HepG2 (cell line): ENCODE results near the gene IL1RAPL2. TPM values are rescaled to one million over a fixed set of nuclear protein-coding genes. Genes with fewer than 3 reads are reported as not detected.

ENCODE experiments used
- ATAC-seq: fragments of 200-7000 bp; cut with Tn5 transposase; 3 replicates; pipeline ENCODE4 v1.9.1; 2020; ENCODE audit warnings: mild to moderate bottlenecking, moderate library complexity
- BruUV-seq: library from RNA; stranded (reverse); fragments of 400-500 nt; replicated peaks from 2 replicates; lab custom pipeline; 2021; lab: Mats Ljungman, UMichigan
- CTCF ChIA-PET: fragments of 300-600 bp; formaldehyde crosslinking; extraction: SDS; loops from one replicate; lab custom pipeline; 2021; ENCODE audit warnings: low total read pairs, inconsistent platforms, low intra/inter-chr PET ratio; lab: Yijun Ruan, JAX
- POLR2A ChIA-PET: fragments of 350-600 bp; sonication (Branson Sonifier 250); formaldehyde crosslinking; loops from one replicate; lab custom pipeline; 2020; ENCODE audit warnings: antibody characterized with exemption, inconsistent platforms; lab: Yijun Ruan, JAX
- DNase-seq: peaks from one replicate; pipeline ENCODE4 v3.0.0-alpha.2; 2015; ENCODE audit warnings: low spot score
- FAIRE-seq: peaks from 3 replicates; lab custom pipeline; 2011; peaks lifted over from hg19 to GRCh38; lab: Jason Lieb, UNC
- H2AFZ ChIP-seq: one replicate; pipeline ENCODE4 v1.6.1; 2011; ENCODE audit warnings: low read length, inconsistent platforms
- H3K27ac ChIP-seq: fragments of 300-600 bp; 3 replicates; pipeline ENCODE4 v1.8.0; 2011; ENCODE audit warnings: mixed run types, mild to moderate bottlenecking, mixed read lengths, low read length, inconsistent platforms; ENCODE audit not compliant: insufficient read depth; ENCODE audit errors: extremely low read length
- H3K27me3 ChIP-seq, 2 experiments: fragments of 200-600 bp in 1 of 2; 2 replicates in 1 of 2; 3 replicates in 1 of 2; pipeline versions ENCODE4 v1.6.0 to v1.8.0; 2011; ENCODE audit warnings: low read length in 2 of 2, mild to moderate bottlenecking in 2 of 2, moderate library complexity in 2 of 2, inconsistent platforms in 1 of 2; ENCODE audit not compliant: insufficient read depth in 2 of 2, control insufficient read depth in 1 of 2
- H3K36me3 ChIP-seq, 2 experiments: fragments of 200-600 bp in 1 of 2; replicated peaks in 1 of 2; 2 replicates in 1 of 2; 3 replicates in 1 of 2; pipeline versions ENCODE4 v1.5.1 to v1.8.0; 2011; ENCODE audit warnings: low read length in 2 of 2, inconsistent platforms in 1 of 2; ENCODE audit not compliant: insufficient read depth in 2 of 2, control insufficient read depth in 1 of 2
- H3K4me1 ChIP-seq: 2 replicates; pipeline ENCODE4 v1.5.1; 2012; ENCODE audit warnings: low read length, inconsistent platforms; ENCODE audit not compliant: insufficient read depth
- H3K4me2 ChIP-seq: 2 replicates; pipeline ENCODE4 v1.6.0; 2011; ENCODE audit warnings: low read depth, low read length, inconsistent platforms
- H3K4me3 ChIP-seq, 3 experiments: fragments of 200-600 bp in 1 of 3; sonication (generic), shearing (Covaris generic) in 1 of 3; replicated peaks in 1 of 3; 2 replicates each; pipeline ENCODE4 v1.5.1; 2011 to 2016; ENCODE audit warnings: low read length in 3 of 3, inconsistent platforms in 2 of 3, low read depth in 2 of 3, mild to moderate bottlenecking in 2 of 3, control low read depth in 1 of 3, mixed read lengths in 1 of 3; ENCODE audit not compliant: insufficient read depth in 1 of 3
- H3K79me2 ChIP-seq: one replicate; pipeline ENCODE4 v1.6.1; 2011; ENCODE audit warnings: low read length, inconsistent platforms; ENCODE audit not compliant: insufficient read depth
- H3K9ac ChIP-seq: 2 replicates; pipeline ENCODE4 v1.6.0; 2011; ENCODE audit warnings: mild to moderate bottlenecking, low read depth, low read length, inconsistent platforms; ENCODE audit not compliant: insufficient read depth
- H3K9me3 ChIP-seq: 2 replicates; pipeline ENCODE4 v1.5.1; 2012; ENCODE audit warnings: mild to moderate bottlenecking, low read length
- H4K20me1 ChIP-seq: 2 replicates; pipeline ENCODE4 v1.6.0; 2011; ENCODE audit warnings: inconsistent platforms, mild to moderate bottlenecking, low read length, moderate library complexity; ENCODE audit not compliant: insufficient read depth
- CENPT ChIP-seq: sonication (generic); formaldehyde crosslinking; IDR thresholded peaks from 2 replicates; pipeline ENCODE4 v1.8.0; 2022; ENCODE audit warnings: low read depth, mild to moderate bottlenecking, moderate library complexity, missing genetic modification reagents
- MBNL3 ChIP-seq: fragments of 250-450 bp; sonication (Bioruptor Pico); conservative IDR thresholded peaks from 2 replicates; pipeline ENCODE4 v1.8.0; 2022; ENCODE audit warnings: mild to moderate bottlenecking, inconsistent platforms
- MED8 ChIP-seq: sonication (generic); formaldehyde crosslinking; IDR thresholded peaks from 2 replicates; pipeline ENCODE4 v1.8.1; 2023; ENCODE audit warnings: mild to moderate bottlenecking, missing genetic modification reagents; ENCODE audit not compliant: insufficient replicate concordance
- SRY ChIP-seq: sonication (generic); formaldehyde crosslinking; IDR thresholded peaks from 2 replicates; pipeline ENCODE4 v1.8.0; 2022; ENCODE audit warnings: mild to moderate bottlenecking, missing genetic modification reagents
- THAP11 ChIP-seq: IDR thresholded peaks from 2 replicates; pipeline ENCODE4 v1.6.1; 2016; ENCODE audit warnings: missing biosample characterization, missing genetic modification reagents
- THAP8 ChIP-seq: sonication (generic); formaldehyde crosslinking; IDR thresholded peaks from 2 replicates; pipeline ENCODE4 v1.5.1; 2020; ENCODE audit warnings: missing genetic modification reagents, mild to moderate bottlenecking, borderline replicate concordance
- XRCC5 ChIP-seq: fragments of 200-400 bp; formaldehyde crosslinking; optimal IDR thresholded peaks from 2 replicates; pipeline ENCODE3; 2017; ENCODE audit warnings: mild to moderate bottlenecking, low read length
- ZNF546 ChIP-seq: sonication (generic); formaldehyde crosslinking; conservative IDR thresholded peaks from 2 replicates; pipeline ENCODE4 v1.8.1; 2023; ENCODE audit warnings: mild to moderate bottlenecking, missing genetic modification reagents
- ZNF550 ChIP-seq: sonication (generic); formaldehyde crosslinking; IDR thresholded peaks from 2 replicates; pipeline ENCODE4 v1.4.0; 2020; ENCODE audit warnings: mild to moderate bottlenecking, missing genetic modification reagents, borderline replicate concordance
- WGBS: methylation state at CpG from one replicate; pipeline ENCODE4 v1.1.6; 2017; ENCODE audit warnings: low lambda C conversion rate; 5-methylcytosine and 5-hydroxymethylcytosine counted together
- in situ Hi-C: cut with HindIII; loops from 2 replicates; pipeline ENCODE4 v1.10.0; 2017; ENCODE audit warnings: low pct_unique_long_range_greater_than_20kb; ENCODE audit not compliant: extremely low pct_ligation_motif_present
- intact Hi-C: fragments of 100-400 bp; cut with micrococcal nuclease; formaldehyde crosslinking; loops from one replicate; pipeline ENCODE4 v1.10.0; 2022; ENCODE audit not compliant: unreplicated experiment
- polyA plus RNA-seq, 8 experiments: library from polyadenylated mRNA; depleted of rRNA in 3 of 8; stranded (reverse) in 7 of 8; unstranded in 1 of 8; fragments of >200 nt; fragmentation: Illumina TruSeq in 4 of 8; extraction: Trizol in 4 of 8; gene quantifications; 2 replicates each; pipeline versions ENCODE4 v1.2.1 to v1.2.3, GENCODE V29; 2011 to 2016; ENCODE audit warnings: low read depth in 4 of 8, missing spikeins in 1 of 8, mixed read lengths in 1 of 8; ENCODE audit not compliant: insufficient read depth in 1 of 8
- total RNA-seq, 5 experiments: library from RNA; depleted of rRNA; stranded (reverse); fragments of >200 nt; fragmentation: Illumina TruSeq; extraction: Trizol; gene quantifications; 2 replicates each; pipeline ENCODE4 v1.2.3, GENCODE V29; 2016; ENCODE audit warnings: low read depth in 1 of 5
- TF ChIP-seq, protein P1 (sequence below): sonication (generic); formaldehyde crosslinking; IDR thresholded peaks from 2 replicates; pipeline ENCODE4 v1.4.0; 2020; ENCODE audit warnings: mild to moderate bottlenecking, missing genetic modification reagents
- TF ChIP-seq, protein P2 (sequence below): sonication (generic); formaldehyde crosslinking; IDR thresholded peaks from 2 replicates; pipeline ENCODE4 v1.4.0; 2020; ENCODE audit warnings: missing genetic modification reagents, low read depth, mild to moderate bottlenecking, borderline replicate concordance
- TF ChIP-seq, protein P3 (sequence below): sonication (generic); formaldehyde crosslinking; IDR thresholded peaks from 2 replicates; pipeline ENCODE4 v1.8.1; 2023; ENCODE audit warnings: mild to moderate bottlenecking, moderate library complexity, missing genetic modification reagents
- TF ChIP-seq, protein P4 (sequence below): sonication (generic); formaldehyde crosslinking; IDR thresholded peaks from 2 replicates; pipeline ENCODE4 v1.8.0; 2022; ENCODE audit warnings: mild to moderate bottlenecking, missing genetic modification reagents; ENCODE audit not compliant: insufficient replicate concordance

The IL1RAPL2 gene
- total and polyA plus RNA-seq, 2 of the 13 experiments (the other 11 are each of a cell fraction or from before 2014, with no cell fraction given) = not detected

DNA sequence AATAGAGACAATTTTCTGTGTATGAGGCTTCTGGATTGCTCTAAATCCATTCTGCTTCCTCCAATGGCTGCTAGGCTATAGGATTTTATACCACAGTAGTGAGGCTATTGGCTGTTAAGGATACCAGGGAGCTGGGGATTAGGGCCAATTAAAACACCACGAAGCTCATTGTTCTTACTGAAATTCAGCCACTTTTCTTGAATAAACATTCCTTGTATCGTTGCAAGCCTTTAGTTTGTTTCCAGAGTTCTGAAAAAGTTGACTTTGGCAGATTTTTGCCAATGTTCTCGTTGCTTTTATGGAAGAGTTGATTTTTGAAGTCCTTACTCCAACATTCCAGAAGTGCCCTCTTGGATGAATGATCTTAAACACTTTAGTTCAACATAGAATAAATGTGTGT lies 892.8 kb downstream of the IL1RAPL2 start:
- FAIRE-seq (no peak), DNase-seq (no peak), ATAC-seq (no peak)
- no peaks in the 10 kb centered on the region for H3K4me1 ChIP-seq
- H3K9ac ChIP-seq = no peak overlapping the region
- H3K36me3 ChIP-seq = no peaks in the 10 kb centered on the region
- WGBS = 0% methylated on average over 3 of the region's 3 CpGs
- no peaks in the 10 kb centered on the region for H3K9me3 ChIP-seq
- intact Hi-C loops = no loop called here
- H3K4me3 ChIP-seq = no peak overlapping the region
- in situ Hi-C loops = no loop called here
- no peaks in the 10 kb centered on the region for H4K20me1 ChIP-seq
- no TSS peak for BruUV-seq
- no peak overlapping the region for H3K4me2 ChIP-seq
- ChIA-PET CTCF (no interaction called here), POLR2A (no interaction called here)
- H3K27me3 ChIP-seq = no peaks in the 10 kb centered on the region
- TF ChIP-seq CENPT (CRISPR knock-in tag) (no peak), ZNF546 (CRISPR knock-in tag) (no peak), THAP8 (CRISPR knock-in tag) (no peak), MBNL3 (CRISPR knock-in tag) (no peak), SRY (CRISPR knock-in tag) (no peak), ZNF550 (CRISPR knock-in tag) (no peak)
- no peak overlapping the region for H3K27ac ChIP-seq
- H2AFZ ChIP-seq = no peak overlapping the region
- no peaks in the 10 kb centered on the region for H3K79me2 ChIP-seq

DNA sequence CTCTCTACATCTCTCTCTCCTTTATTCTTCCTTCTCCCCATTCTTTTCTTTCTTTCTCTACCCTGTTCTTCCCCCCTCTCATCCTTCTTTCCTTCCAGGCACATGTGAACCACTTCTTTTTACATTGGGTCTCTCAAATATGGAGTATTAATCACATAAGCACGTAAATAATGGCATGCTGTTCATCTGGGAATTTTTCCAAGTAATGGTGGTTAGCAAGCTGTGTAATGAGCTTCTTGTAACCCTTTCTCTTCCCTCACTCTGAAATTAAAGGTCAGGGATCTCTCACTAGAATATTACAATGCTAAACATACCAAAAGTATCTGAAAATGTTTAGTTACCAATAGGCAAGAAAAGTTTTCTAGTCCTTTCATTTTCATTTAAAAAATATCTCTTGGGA lies 894.4 kb downstream of the IL1RAPL2 start:
- intact Hi-C loops (no loop called here), in situ Hi-C loops (no loop called here)
- Histone ChIP-seq H3K4me3 (no peak overlapping the region), H3K36me3 (no peaks in the 10 kb centered on the region), H3K9me3 (no peaks in the 10 kb centered on the region), H2AFZ (no peak overlapping the region), H4K20me1 (no peaks in the 10 kb centered on the region), H3K27me3 (no peaks in the 10 kb centered on the region), H3K4me1 (no peaks in the 10 kb centered on the region), H3K4me2 (no peak overlapping the region), H3K79me2 (no peaks in the 10 kb centered on the region), H3K9ac (no peak overlapping the region), H3K27ac (no peak overlapping the region)
- no TSS peak for BruUV-seq
- ChIA-PET POLR2A (no interaction called here), CTCF (no interaction called here)
- 0% methylated on average over 1 of the region's 1 CpG for WGBS
- ATAC-seq = no peak
- DNase-seq = no peak
- FAIRE-seq = no peak
- TF ChIP-seq THAP11 (no peak), MED8 (CRISPR knock-in tag) (no peak), XRCC5 (no peak)
- TF ChIP-seq, protein P1, sequence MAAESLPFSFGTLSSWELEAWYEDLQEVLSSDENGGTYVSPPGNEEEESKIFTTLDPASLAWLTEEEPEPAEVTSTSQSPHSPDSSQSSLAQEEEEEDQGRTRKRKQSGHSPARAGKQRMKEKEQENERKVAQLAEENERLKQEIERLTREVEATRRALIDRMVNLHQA (CRISPR knock-in tag) = no peak
- TF ChIP-seq, protein P2, sequence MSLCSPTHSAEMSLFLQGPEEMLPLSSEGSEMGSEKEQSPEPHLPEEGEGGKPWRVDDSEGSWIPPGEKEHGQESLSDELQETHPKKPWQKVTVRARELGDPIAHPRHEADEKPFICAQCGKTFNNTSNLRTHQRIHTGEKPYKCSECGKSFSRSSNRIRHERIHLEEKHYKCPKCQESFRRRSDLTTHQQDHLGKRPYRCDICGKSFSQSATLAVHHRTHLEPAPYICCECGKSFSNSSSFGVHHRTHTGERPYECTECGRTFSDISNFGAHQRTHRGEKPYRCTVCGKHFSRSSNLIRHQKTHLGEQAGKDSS = no peak
- TF ChIP-seq, protein P3, sequence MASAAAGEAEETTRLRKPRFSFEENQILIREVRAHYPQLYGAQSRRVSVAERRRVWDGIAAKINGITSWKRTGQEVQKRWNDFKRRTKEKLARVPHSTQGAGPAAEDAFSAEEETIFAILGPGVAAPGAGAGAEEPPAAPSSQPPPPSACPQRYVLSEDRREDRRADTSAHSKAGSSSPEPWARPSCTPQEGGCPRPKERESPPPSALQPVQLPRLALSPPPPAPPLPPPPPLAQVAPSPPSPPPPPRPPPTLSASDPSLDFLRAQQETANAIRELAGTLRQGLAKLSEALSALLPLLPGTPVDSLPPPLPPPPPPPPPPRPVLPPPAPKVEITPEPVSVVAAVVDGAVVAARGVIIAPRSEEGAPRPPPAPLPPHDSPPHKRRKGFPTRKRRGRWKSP (CRISPR knock-in tag) = no peak
- TF ChIP-seq, protein P4, sequence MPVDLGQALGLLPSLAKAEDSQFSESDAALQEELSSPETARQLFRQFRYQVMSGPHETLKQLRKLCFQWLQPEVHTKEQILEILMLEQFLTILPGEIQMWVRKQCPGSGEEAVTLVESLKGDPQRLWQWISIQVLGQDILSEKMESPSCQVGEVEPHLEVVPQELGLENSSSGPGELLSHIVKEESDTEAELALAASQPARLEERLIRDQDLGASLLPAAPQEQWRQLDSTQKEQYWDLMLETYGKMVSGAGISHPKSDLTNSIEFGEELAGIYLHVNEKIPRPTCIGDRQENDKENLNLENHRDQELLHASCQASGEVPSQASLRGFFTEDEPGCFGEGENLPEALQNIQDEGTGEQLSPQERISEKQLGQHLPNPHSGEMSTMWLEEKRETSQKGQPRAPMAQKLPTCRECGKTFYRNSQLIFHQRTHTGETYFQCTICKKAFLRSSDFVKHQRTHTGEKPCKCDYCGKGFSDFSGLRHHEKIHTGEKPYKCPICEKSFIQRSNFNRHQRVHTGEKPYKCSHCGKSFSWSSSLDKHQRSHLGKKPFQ (CRISPR knock-in tag) = no peak
